ENCODE results near the gene PKP4. TPM values are rescaled to one million over a fixed set of nuclear protein-coding genes. Genes with fewer than 3 reads are reported as not detected.

The PKP4 gene
- total RNA-seq, 1 experiment from 2014 or later, result 52.0 TPM

- Histone ChIP-seq H3K56ac (ENCODE audit: insufficient read length, low read depth, low read length) (no peak overlapping the region), H3K4ac (ENCODE audit: low read depth, low read length) (no peak overlapping the region), H2BK120ac (ENCODE audit: low read depth, low read length, poor library complexity, severe bottlenecking) (no peak overlapping the region), H3K14ac (ENCODE audit: insufficient read depth, low read length) (no peak overlapping the region), H2BK12ac (ENCODE audit: insufficient read length, low read depth, low read length) (peak overlapping the region; percentile 88), H4K5ac (ENCODE audit: insufficient read length, low read depth, low read length) (no peak overlapping the region), H2BK5ac (ENCODE audit: insufficient read length, low read length) (no peak overlapping the region), H3K4me2 (ENCODE audit: insufficient read depth, insufficient read length, low read length) (no peak overlapping the region), H4K8ac (replicated peaks; ENCODE audit: insufficient read length, low read depth, low read length) (no peak overlapping the region), H3K79me1 (ENCODE audit: insufficient read depth, low read depth, low read length, poor library complexity, severe bottlenecking) (peaks cover 6% of the 10 kb centered on the region), H3K9ac (ENCODE audit: extremely low read depth, insufficient read length, low read length) (no peak overlapping the region), H3K27me3 (ENCODE audit: insufficient read depth, low read length) (no peaks in the 10 kb centered on the region), H3K79me2 (ENCODE audit: insufficient read depth, low read length) (peaks cover 8% of the 10 kb centered on the region; the same call in 1 of the 2 replicates), H3T11ph (ENCODE audit: low read length) (no peak overlapping the region), H3K9me3 (ENCODE audit: control insufficient read depth, low read depth, low read length) (no peaks in the 10 kb centered on the region), H4K20me1 (ENCODE audit: control insufficient read depth, insufficient read depth, insufficient read length) (no peaks in the 10 kb centered on the region), H3K27ac (ENCODE audit: insufficient read length, low read depth, low read length) (no peak overlapping the region), H3K4me1 (ENCODE audit: insufficient read depth, low read length) (no peaks in the 10 kb centered on the region; the same call in 1 of the 2 replicates), H4K91ac (ENCODE audit: insufficient read length, low read depth, low read length) (no peak overlapping the region), H3K18ac (ENCODE audit: insufficient read length, low read depth, low read length) (no peak overlapping the region), H2BK15ac (ENCODE audit: low read depth, low read length) (no peak overlapping the region), H3K23ac (ENCODE audit: insufficient read length, low read depth, low read length) (no peak overlapping the region), H2AK5ac (ENCODE audit: insufficient read length, low read length) (no peak overlapping the region), H2BK20ac (ENCODE audit: low read depth, low read length, poor library complexity, severe bottlenecking) (no peak overlapping the region), H3K23me2 (ENCODE audit: insufficient read length, low read depth, low read length, poor library complexity, severe bottlenecking) (no peaks in the 10 kb centered on the region), H2AFZ (ENCODE audit: low read length) (no peak overlapping the region)
- WGBS (ENCODE audit: extremely low coverage, insufficient read length, low lambda C conversion rate), result no CpG with 5 or more reads among the region's 2 CpGs
- Mint-ChIP-seq H3K4me1 (peaks cover 61 to 68% of the 10 kb centered on the region in 2 experiments), H3K4me3 (no peak overlapping the region), H3K27ac (peak overlapping the region in 1 of 3 experiments; percentile 31; a peak in 3 of 7 replicates), H3K9me3 (no peaks in the 10 kb centered on the region), H3K27me3 (ENCODE audit: low read depth) (no peaks in the 10 kb centered on the region), H3K36me3 (ENCODE audit: insufficient read depth in 1 of 3, low read depth in 3 of 3) (no peaks in the 10 kb centered on the region)
- DNase-seq, result no peak
- no peak for TF ChIP-seq CTCF (conservative IDR thresholded peaks at IDR 0.05)
Observed at GRCh38 chr2:158493458-158493857, 36.7 kb downstream of the PKP4 start.
